Vagina (tissue), 2 donors: Measurements from ENCODE around the gene ONECUT1.
"Not testable (repeated sequence)": the region's sequence is repeated elsewhere in the genome, so short reads cannot be mapped to it uniquely, and the experiment has no call there.

Experiments
- CTCF ChIP-seq, 3 experiments: fragments of 450-650 bp in 2 of 3; fragments of 200-600 bp in 1 of 3; sonication (generic) in 1 of 3; IDR thresholded peaks; one replicate each; pipeline ENCODE4 v1.5.1; 2017 to 2019; ENCODE audit warnings: antibody characterized with exemption in 3 of 3, mild to moderate bottlenecking in 2 of 3, moderate library complexity in 2 of 3
- POLR2A ChIP-seq, 2 donors: fragments of 450-650 bp; IDR thresholded peaks; one replicate each; pipeline ENCODE4 v1.6.1; 2017; ENCODE audit warnings: antibody characterized with exemption in 2 of 2, mild to moderate bottlenecking in 2 of 2, moderate library complexity in 2 of 2

- TF ChIP-seq CTCF, POLR2A (IDR thresholded peaks at IDR 0.05): not testable (repeated sequence)
Observed at GRCh38 chr15:52815899-52816298, 25.8 kb upstream of the ONECUT1 start.
